ENCODE measurements around the gene PERP. TPM values are rescaled to one million over a fixed set of nuclear protein-coding genes. Genes with fewer than 3 reads are reported as not detected.

Gene PERP
- total and polyA plus RNA-seq, 2 donors from 2014 or later, result 24.8 to 48.1 TPM

DNA sequence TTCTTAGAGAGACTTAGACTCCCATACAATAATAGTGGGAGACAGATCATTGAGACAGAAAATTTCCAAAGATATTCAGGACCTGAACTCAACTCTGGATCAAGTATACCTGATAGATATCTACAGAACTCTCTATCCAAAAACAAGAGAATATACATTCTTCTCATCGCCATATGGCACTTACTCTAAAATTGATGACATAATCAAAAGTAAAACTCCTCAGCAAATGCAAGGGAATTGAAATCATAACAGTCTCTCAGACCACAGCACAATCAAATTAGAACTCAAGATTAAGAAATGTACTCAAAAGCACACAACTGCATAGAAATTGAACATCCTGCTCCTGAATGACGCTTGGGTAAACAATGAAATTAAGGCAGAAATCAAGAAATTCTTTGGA is 28.7 kb downstream of the PERP start:
- H3K9me3 ChIP-seq (ENCODE audit: control insufficient read depth in 2 of 3, insufficient read depth in 1 of 3, low read length in 3 of 3), result peaks cover 0 to 2% (median 0%) of the 10 kb centered on the region in 3 donors
- H3K4me3 ChIP-seq (ENCODE audit: low read length in 3 of 3), result no peak overlapping the region
- no peak overlapping the region for H3K9ac ChIP-seq (ENCODE audit: low read length in 3 of 3)
- FAIRE-seq (no peak), DNase-seq (no peak)
- no peaks in the 10 kb centered on the region for H3K4me1 ChIP-seq (ENCODE audit: control insufficient read depth in 2 of 3, insufficient read depth in 2 of 3, low read depth in 1 of 3, low read length in 3 of 3)
- intact Hi-C loops (cut with DNase I), result no loop called here
- H3K27me3 ChIP-seq (ENCODE audit: control insufficient read depth, insufficient read depth, low read length), result no peaks in the 10 kb centered on the region
- TF ChIP-seq, protein P1, sequence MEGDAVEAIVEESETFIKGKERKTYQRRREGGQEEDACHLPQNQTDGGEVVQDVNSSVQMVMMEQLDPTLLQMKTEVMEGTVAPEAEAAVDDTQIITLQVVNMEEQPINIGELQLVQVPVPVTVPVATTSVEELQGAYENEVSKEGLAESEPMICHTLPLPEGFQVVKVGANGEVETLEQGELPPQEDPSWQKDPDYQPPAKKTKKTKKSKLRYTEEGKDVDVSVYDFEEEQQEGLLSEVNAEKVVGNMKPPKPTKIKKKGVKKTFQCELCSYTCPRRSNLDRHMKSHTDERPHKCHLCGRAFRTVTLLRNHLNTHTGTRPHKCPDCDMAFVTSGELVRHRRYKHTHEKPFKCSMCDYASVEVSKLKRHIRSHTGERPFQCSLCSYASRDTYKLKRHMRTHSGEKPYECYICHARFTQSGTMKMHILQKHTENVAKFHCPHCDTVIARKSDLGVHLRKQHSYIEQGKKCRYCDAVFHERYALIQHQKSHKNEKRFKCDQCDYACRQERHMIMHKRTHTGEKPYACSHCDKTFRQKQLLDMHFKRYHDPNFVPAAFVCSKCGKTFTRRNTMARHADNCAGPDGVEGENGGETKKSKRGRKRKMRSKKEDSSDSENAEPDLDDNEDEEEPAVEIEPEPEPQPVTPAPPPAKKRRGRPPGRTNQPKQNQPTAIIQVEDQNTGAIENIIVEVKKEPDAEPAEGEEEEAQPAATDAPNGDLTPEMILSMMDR (IDR thresholded peaks at IDR 0.05; ENCODE audit: borderline replicate concordance, extremely low read depth, insufficient read depth), result no peak
- no peak overlapping the region for H3K27ac ChIP-seq (ENCODE audit: low read depth in 2 of 2, low read length in 2 of 2)
- H3K36me3 ChIP-seq (ENCODE audit: control insufficient read depth in 2 of 3, insufficient read depth in 3 of 3, low read length in 3 of 3), result no peaks in the 10 kb centered on the region

DNA sequence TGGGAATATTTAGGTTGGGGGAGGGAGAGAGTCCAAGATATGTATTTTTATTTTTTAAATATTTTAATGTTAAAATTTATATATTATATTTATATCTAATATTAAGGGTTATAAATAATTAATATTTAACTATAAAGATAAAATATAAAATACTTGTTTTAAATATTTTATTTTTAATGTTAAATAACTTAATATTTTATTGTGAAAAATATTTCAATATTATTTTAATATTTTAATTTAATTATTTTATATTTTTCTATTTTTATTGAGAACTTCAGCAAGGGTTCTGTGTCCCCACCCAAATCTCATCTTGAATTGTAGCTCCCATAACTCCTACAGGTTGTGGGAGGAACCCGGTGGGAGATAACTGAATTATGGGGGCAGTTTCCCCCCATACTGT is 34.0 kb downstream of the PERP start:
- H3K27me3 ChIP-seq (ENCODE audit: control insufficient read depth, insufficient read depth, low read length), result no peaks in the 10 kb centered on the region
- no peaks in the 10 kb centered on the region for H3K4me1 ChIP-seq (ENCODE audit: control insufficient read depth in 2 of 3, insufficient read depth in 2 of 3, low read depth in 1 of 3, low read length in 3 of 3)
- no peak overlapping the region for H3K4me3 ChIP-seq (ENCODE audit: low read length in 3 of 3)
- TF ChIP-seq, protein P1 (IDR thresholded peaks at IDR 0.05; ENCODE audit: borderline replicate concordance, extremely low read depth, insufficient read depth), result no peak
- H3K9me3 ChIP-seq (ENCODE audit: control insufficient read depth in 2 of 3, insufficient read depth in 1 of 3, low read length in 3 of 3), result peaks cover 0 to 2% (median 0%) of the 10 kb centered on the region in 3 donors
- H3K36me3 ChIP-seq (ENCODE audit: control insufficient read depth in 2 of 3, insufficient read depth in 3 of 3, low read length in 3 of 3), result no peaks in the 10 kb centered on the region
- no peak for DNase-seq
- no peak overlapping the region for H3K9ac ChIP-seq (ENCODE audit: low read length in 3 of 3)
- peak; percentile 96 for FAIRE-seq
- intact Hi-C loops (cut with DNase I), result no loop called here
- H3K27ac ChIP-seq (ENCODE audit: low read depth in 2 of 2, low read length in 2 of 2), result no peak overlapping the region

DNA sequence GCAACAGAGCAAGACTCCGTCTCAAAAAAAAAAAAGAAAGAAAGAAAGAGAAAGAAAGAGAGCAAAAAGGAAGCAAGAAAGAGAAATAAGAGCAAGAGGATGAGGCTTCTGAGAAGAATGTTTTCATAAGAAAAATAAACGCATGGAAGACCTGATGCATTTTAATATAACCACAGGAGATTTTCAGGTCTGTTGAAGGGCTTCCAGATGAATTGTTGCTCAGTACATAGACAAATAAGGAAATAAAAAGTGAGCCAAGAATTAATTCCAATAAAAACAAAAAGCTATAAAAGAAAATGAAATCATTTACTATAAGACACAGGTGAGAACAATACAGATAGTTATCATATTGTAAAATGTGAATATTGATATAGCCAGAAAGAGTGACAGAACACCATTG is 43.5 kb downstream of the PERP start:
- no peaks in the 10 kb centered on the region for H3K27me3 ChIP-seq (ENCODE audit: control insufficient read depth, insufficient read depth, low read length)
- no peak overlapping the region for H3K4me3 ChIP-seq (ENCODE audit: low read length in 3 of 3)
- H3K27ac ChIP-seq (ENCODE audit: low read depth in 2 of 2, low read length in 2 of 2), result no peak overlapping the region
- H3K36me3 ChIP-seq (ENCODE audit: control insufficient read depth in 2 of 3, insufficient read depth in 3 of 3, low read length in 3 of 3), result no peaks in the 10 kb centered on the region
- TF ChIP-seq, protein P1 (IDR thresholded peaks at IDR 0.05; ENCODE audit: borderline replicate concordance, extremely low read depth, insufficient read depth), result no peak
- FAIRE-seq (no peak), DNase-seq (no peak)
- intact Hi-C loops (cut with DNase I), result no loop called here
- H3K9ac ChIP-seq (ENCODE audit: low read length in 3 of 3), result no peak overlapping the region
- no peaks in the 10 kb centered on the region for H3K9me3 ChIP-seq (ENCODE audit: control insufficient read depth in 2 of 3, insufficient read depth in 1 of 3, low read length in 3 of 3)
- no peaks in the 10 kb centered on the region for H3K4me1 ChIP-seq (ENCODE audit: control insufficient read depth in 2 of 3, insufficient read depth in 2 of 3, low read depth in 1 of 3, low read length in 3 of 3)

DNA sequence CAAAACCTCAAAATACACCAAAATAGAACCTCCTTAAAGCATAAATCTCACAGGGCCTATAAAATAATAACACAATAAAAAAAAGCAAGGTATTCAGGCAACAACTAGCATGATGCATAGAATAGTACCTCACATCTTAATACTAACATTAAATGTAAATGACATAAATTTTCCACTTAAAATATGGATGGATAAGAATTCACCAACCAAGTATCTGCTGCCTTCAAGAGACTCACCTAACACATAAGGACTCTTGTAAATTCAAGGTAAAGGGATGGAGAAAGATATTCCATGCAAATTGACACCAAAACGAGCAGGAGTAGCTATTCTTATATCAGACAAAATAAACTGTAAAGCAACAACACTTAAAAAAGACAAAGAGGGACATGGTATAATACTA is 52.2 kb downstream of the PERP start:
- TF ChIP-seq, protein P1 (IDR thresholded peaks at IDR 0.05; ENCODE audit: borderline replicate concordance, extremely low read depth, insufficient read depth), result no peak
- DNase-seq, result no peak
- no peak overlapping the region for H3K27ac ChIP-seq (ENCODE audit: low read depth in 2 of 2, low read length in 2 of 2)
- no peak for FAIRE-seq
- H3K36me3 ChIP-seq (ENCODE audit: control insufficient read depth in 2 of 3, insufficient read depth in 3 of 3, low read length in 3 of 3), result no peaks in the 10 kb centered on the region
- no peak overlapping the region for H3K9ac ChIP-seq (ENCODE audit: low read length in 3 of 3)
- H3K4me3 ChIP-seq (ENCODE audit: low read length in 3 of 3), result no peak overlapping the region
- H3K9me3 ChIP-seq (ENCODE audit: control insufficient read depth in 2 of 3, insufficient read depth in 1 of 3, low read length in 3 of 3), result peaks cover 0 to 7% (median 2%) of the 10 kb centered on the region in 3 donors
- H3K4me1 ChIP-seq (ENCODE audit: control insufficient read depth in 2 of 3, insufficient read depth in 2 of 3, low read depth in 1 of 3, low read length in 3 of 3), result no peaks in the 10 kb centered on the region
- intact Hi-C loops (cut with DNase I), result no loop called here
- no peaks in the 10 kb centered on the region for H3K27me3 ChIP-seq (ENCODE audit: control insufficient read depth, insufficient read depth, low read length)
